22Rv1 (cell line): Measurements from ENCODE around the gene MPHOSPH6.

ENCODE experiments used
- ZFX ChIP-seq: fragments of 450-650 bp; IDR thresholded peaks from 2 replicates; pipeline ENCODE4 v1.6.1; 2017; ENCODE audit warnings: antibody characterized with exemption, borderline replicate concordance
- TF ChIP-seq, protein P1 (sequence below): fragments of 450-650 bp; IDR thresholded peaks from 2 replicates; pipeline ENCODE4 v1.5.1; 2017; ENCODE audit warnings: mild to moderate bottlenecking

DNA sequence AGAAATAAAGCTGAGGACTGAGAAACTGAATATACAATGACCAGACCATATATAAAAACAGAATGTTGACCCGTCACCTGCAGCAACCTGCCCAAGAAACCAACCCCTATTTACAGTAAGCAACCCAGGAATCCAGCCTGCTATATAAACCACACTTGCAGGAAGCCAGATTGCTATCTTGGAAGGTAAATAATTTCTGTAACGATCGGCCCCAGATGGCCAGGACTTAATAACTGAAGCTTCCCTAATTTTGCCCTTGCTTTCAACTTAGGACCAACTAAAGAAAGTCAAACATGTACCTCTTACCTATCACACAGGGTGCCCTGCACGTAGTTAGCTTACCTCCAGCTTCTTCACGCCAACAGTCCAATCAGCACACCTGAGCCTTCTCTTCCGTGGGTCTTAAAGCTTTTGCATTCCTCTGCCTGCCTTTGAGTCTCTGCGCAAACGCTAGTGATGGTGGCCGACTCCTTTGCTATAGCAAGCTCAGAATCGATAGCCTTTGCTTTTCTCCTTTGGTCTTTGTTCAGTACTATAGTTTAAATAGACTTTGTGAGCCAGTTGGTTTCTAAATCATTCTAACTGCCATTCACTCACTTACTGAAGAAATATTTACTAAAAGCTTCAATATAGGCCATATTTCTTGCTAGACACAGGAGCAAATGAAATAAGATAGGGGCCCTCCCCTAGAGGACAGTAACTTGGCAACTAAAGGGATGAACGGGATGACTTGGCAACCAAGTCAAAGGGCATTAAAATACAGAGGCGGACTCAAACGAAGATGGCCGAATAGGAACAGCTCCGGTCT is 31.3 kb downstream of the MPHOSPH6 start:
- TF ChIP-seq, protein P1, sequence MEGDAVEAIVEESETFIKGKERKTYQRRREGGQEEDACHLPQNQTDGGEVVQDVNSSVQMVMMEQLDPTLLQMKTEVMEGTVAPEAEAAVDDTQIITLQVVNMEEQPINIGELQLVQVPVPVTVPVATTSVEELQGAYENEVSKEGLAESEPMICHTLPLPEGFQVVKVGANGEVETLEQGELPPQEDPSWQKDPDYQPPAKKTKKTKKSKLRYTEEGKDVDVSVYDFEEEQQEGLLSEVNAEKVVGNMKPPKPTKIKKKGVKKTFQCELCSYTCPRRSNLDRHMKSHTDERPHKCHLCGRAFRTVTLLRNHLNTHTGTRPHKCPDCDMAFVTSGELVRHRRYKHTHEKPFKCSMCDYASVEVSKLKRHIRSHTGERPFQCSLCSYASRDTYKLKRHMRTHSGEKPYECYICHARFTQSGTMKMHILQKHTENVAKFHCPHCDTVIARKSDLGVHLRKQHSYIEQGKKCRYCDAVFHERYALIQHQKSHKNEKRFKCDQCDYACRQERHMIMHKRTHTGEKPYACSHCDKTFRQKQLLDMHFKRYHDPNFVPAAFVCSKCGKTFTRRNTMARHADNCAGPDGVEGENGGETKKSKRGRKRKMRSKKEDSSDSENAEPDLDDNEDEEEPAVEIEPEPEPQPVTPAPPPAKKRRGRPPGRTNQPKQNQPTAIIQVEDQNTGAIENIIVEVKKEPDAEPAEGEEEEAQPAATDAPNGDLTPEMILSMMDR = no peak
- no peak for TF ChIP-seq ZFX
